GM12864 (cell line): ENCODE measurements around the gene LIPG.

ENCODE experiments used
- DNase-seq: peaks from one replicate; pipeline ENCODE4 v3.0.0-alpha.2; 2011; ENCODE audit warnings: low read depth
- H3K4me3 ChIP-seq: 2 replicates; pipeline ENCODE4 v1.5.1; 2011; ENCODE audit warnings: mild to moderate bottlenecking, low read depth, low read length, control low read depth
- CTCF ChIP-seq: IDR thresholded peaks from 2 replicates; pipeline ENCODE4 v1.5.1; 2011; ENCODE audit warnings: low read depth, mild to moderate bottlenecking, moderate library complexity, low read length, control low read depth, inconsistent platforms; ENCODE audit errors: missing control alignments

LIPG gene

GRCh38 chr18:49529596-49529995, 32.3 kb upstream of the LIPG start:
- no peak for DNase-seq
- no peak for TF ChIP-seq CTCF
- H3K4me3 ChIP-seq = no peak overlapping the region

GRCh38 chr18:49531678-49532153, 30.1 kb upstream of the LIPG start:
- no peak for TF ChIP-seq CTCF
- DNase-seq = no peak
- H3K4me3 ChIP-seq = peak overlapping the region; percentile 38

- no peak for TF ChIP-seq CTCF
Observed at GRCh38 chr18:49534846-49535601, 26.8 kb upstream of the LIPG start.

GRCh38 chr18:49537232-49537896, 24.5 kb upstream of the LIPG start:
- no peak for TF ChIP-seq CTCF
- no peak overlapping the region for H3K4me3 ChIP-seq
- no peak for DNase-seq

More at GRCh38 chr18:49534846-49535601, 26.8 kb upstream of the LIPG start:
- no peak overlapping the region for H3K4me3 ChIP-seq
- no peak for DNase-seq

- TF ChIP-seq CTCF = no peak
- no peak for DNase-seq
Observed at GRCh38 chr18:49544362-49544761, 17.5 kb upstream of the LIPG start.

GRCh38 chr18:49546278-49546677, 15.6 kb upstream of the LIPG start:
- H3K4me3 ChIP-seq = no peak overlapping the region
- no peak for DNase-seq
- TF ChIP-seq CTCF = no peak

More at GRCh38 chr18:49544362-49544761, 17.5 kb upstream of the LIPG start:
- no peak overlapping the region for H3K4me3 ChIP-seq
